Panc1 (cell line): Measurements from ENCODE around the gene OASL. TPM values are rescaled to one million over a fixed set of nuclear protein-coding genes. Genes with fewer than 3 reads are reported as not detected.

Experiments used
- ATAC-seq: fragments of 200-7000 bp; cut with Tn5 transposase; 2 replicates; pipeline ENCODE4 v1.9.1; 2020; ENCODE audit warnings: mild to moderate bottlenecking, moderate library complexity
- BruUV-seq: library from RNA; stranded (reverse); fragments of 400-500 nt; replicated peaks from 2 replicates; lab custom pipeline; 2021; lab: Mats Ljungman, UMichigan
- CTCF ChIA-PET: fragments of 300-600 bp; sonication (Branson Sonifier 250); formaldehyde crosslinking; loops from one replicate; lab custom pipeline; 2022; ENCODE audit warnings: antibody characterized with exemption; lab: Charles Lee
- POLR2A ChIA-PET: fragments of 300-600 bp; sonication (Branson Sonifier 250); formaldehyde crosslinking; loops from one replicate; lab custom pipeline; 2022; ENCODE audit warnings: antibody characterized with exemption; lab: Charles Lee
- DNase-seq: peaks from one replicate; pipeline ENCODE4 v3.0.0-alpha.2; 2010; ENCODE audit warnings: low read depth, low spot score
- H3K27ac ChIP-seq: 2 replicates; pipeline ENCODE4 v1.5.1; 2011; ENCODE audit warnings: mild to moderate bottlenecking, low read length, inconsistent platforms
- H3K27me3 ChIP-seq: fragments of 200-500 bp; sonication (Bioruptor generic); 2 replicates; pipeline ENCODE4 v1.6.0; 2014; ENCODE audit warnings: low read length, inconsistent platforms; ENCODE audit not compliant: control insufficient read depth, insufficient read depth
- H3K36me3 ChIP-seq: fragments of 200-500 bp; sonication (Bioruptor generic); 2 replicates; pipeline ENCODE4 v1.5.1; 2014; ENCODE audit warnings: inconsistent platforms, mild to moderate bottlenecking, low read length, moderate library complexity; ENCODE audit not compliant: control insufficient read depth, insufficient read depth
- H3K4me1 ChIP-seq: 2 replicates; pipeline ENCODE4 v1.5.1; 2011; ENCODE audit warnings: inconsistent platforms, mild to moderate bottlenecking, low read length, moderate library complexity; ENCODE audit not compliant: control insufficient read depth, insufficient read depth
- H3K4me3 ChIP-seq, 2 experiments: 2 replicates each; pipeline ENCODE4 v1.5.1; 2011 to 2012; ENCODE audit warnings: low read depth in 2 of 2, low read length in 2 of 2, mild to moderate bottlenecking in 2 of 2, inconsistent platforms in 1 of 2, moderate library complexity in 1 of 2
- H3K9me3 ChIP-seq: fragments of 200-500 bp; sonication (Bioruptor generic); 2 replicates; pipeline ENCODE4 v1.5.1; 2014; ENCODE audit warnings: low read depth, mild to moderate bottlenecking, inconsistent platforms, low read length, moderate library complexity; ENCODE audit not compliant: control insufficient read depth, insufficient read depth
- CTCF ChIP-seq: fragments of 450-650 bp; IDR thresholded peaks from 2 replicates; pipeline ENCODE4 v1.5.1; 2017; ENCODE audit warnings: mild to moderate bottlenecking
- POLR2AphosphoS5 ChIP-seq: IDR thresholded peaks from 2 replicates; pipeline ENCODE4 v1.6.1; 2012; ENCODE audit warnings: mild to moderate bottlenecking, low read depth, low read length, moderate library complexity
- REST ChIP-seq, 2 experiments: IDR thresholded peaks; 2 replicates each; pipeline ENCODE4 v1.6.1; 2011 to 2012; ENCODE audit warnings: low read depth in 2 of 2, control low read depth in 1 of 2, low read length in 1 of 2, mild to moderate bottlenecking in 1 of 2, moderate library complexity in 1 of 2; ENCODE audit not compliant: insufficient read depth in 1 of 2
- SIN3A ChIP-seq: IDR thresholded peaks from 2 replicates; pipeline ENCODE4 v1.6.1; 2012; ENCODE audit warnings: low read depth, mild to moderate bottlenecking, low read length, moderate library complexity, borderline replicate concordance; ENCODE audit not compliant: insufficient read depth
- TCF7L2 ChIP-seq: IDR thresholded peaks from 2 replicates; pipeline ENCODE4 v1.6.1; 2011; ENCODE audit warnings: mild to moderate bottlenecking, low read depth, low read length, inconsistent platforms
- in situ Hi-C: cut with HindIII; loops from 2 replicates; pipeline ENCODE4 v1.10.0; 2016; ENCODE audit warnings: low sequenced_read_pairs, low pct_unique_long_range_greater_than_20kb
- intact Hi-C: fragments of 100-400 bp; cut with micrococcal nuclease; formaldehyde crosslinking; loops from one replicate; pipeline ENCODE4 v1.10.0; 2022; ENCODE audit not compliant: unreplicated experiment
- total RNA-seq: library from RNA; stranded (reverse); gene quantifications from one replicate; pipeline ENCODE4 v1.2.1, GENCODE V29; 2021; ENCODE audit not compliant: unreplicated experiment

The OASL gene
- total RNA-seq, 1 experiment from 2014 or later: 21.1 TPM

GRCh38 chr12:120970310-120970709 is 68.7 kb downstream of the OASL start:
- CTCF ChIA-PET: no interaction called here
- Histone ChIP-seq H3K27ac (no peak overlapping the region), H3K27me3 (no peaks in the 10 kb centered on the region), H3K4me3 (no peak overlapping the region), H3K9me3 (no peaks in the 10 kb centered on the region), H3K36me3 (no peaks in the 10 kb centered on the region), H3K4me1 (peaks cover 4% of the 10 kb centered on the region; the same call in 1 of the 2 replicates)
- BruUV-seq: no TSS peak
- DNase-seq (no peak), ATAC-seq (no peak)
- POLR2A ChIA-PET: no interaction called here
- in situ Hi-C loops (no loop called here), intact Hi-C loops (loop anchor here (5.0 to 10.0 kb wide), 3 partner anchors 113 to 388 kb away; partner anchors contain the start of gene POP5)
- TF ChIP-seq POLR2AphosphoS5 (no peak), CTCF (no peak), TCF7L2 (no peak), SIN3A (no peak), REST (IDR thresholded peaks at IDR 0.05; ENCODE audit: insufficient read depth in 1 of 2, low read depth in 2 of 2, low read length in 1 of 2) (no peak)

Other genes starting within 250 kb of the OASL start
- 51.1 TPM for gene SPPL3, start 134.9 kb downstream of the OASL start, total RNA-seq
- 0.26 TPM for gene HNF1A, start 60.7 kb downstream of the OASL start, total RNA-seq
- gene C12orf43, start 22.8 kb downstream of the OASL start, total RNA-seq: 20.7 TPM
- 0.23 TPM for gene P2RX7, start 93.6 kb upstream of the OASL start, total RNA-seq
- 12.4 TPM for gene P2RX4, start 170.9 kb upstream of the OASL start, total RNA-seq